Measurements from ENCODE around the gene FAM124B. TPM values are rescaled to one million over a fixed set of nuclear protein-coding genes. Genes with fewer than 3 reads are reported as not detected.
A peak's percentile ranks its signal among the peaks of the same experiment; 100 is the strongest.

The FAM124B gene, protein sequence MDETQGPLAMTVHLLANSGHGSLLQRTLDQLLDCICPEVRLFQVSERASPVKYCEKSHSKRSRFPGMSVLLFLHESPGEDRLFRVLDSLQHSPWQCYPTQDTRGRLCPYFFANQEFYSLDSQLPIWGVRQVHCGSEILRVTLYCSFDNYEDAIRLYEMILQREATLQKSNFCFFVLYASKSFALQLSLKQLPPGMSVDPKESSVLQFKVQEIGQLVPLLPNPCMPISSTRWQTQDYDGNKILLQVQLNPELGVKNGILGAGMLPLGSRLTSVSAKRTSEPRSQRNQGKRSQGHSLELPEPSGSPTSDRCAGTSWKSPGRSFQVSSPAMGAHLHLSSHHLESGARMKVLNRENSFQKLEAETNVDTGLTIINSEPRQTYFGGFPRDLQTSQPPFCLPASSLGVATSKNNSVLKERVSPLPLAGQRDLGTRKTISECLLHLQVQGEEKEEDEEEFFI
- total RNA-seq = 1 to 10 TPM in 2 of 4 donors, under 1 TPM in 1, not detected in 1; 0.94 to 5.8 (median 1.0) TPM

DNA sequence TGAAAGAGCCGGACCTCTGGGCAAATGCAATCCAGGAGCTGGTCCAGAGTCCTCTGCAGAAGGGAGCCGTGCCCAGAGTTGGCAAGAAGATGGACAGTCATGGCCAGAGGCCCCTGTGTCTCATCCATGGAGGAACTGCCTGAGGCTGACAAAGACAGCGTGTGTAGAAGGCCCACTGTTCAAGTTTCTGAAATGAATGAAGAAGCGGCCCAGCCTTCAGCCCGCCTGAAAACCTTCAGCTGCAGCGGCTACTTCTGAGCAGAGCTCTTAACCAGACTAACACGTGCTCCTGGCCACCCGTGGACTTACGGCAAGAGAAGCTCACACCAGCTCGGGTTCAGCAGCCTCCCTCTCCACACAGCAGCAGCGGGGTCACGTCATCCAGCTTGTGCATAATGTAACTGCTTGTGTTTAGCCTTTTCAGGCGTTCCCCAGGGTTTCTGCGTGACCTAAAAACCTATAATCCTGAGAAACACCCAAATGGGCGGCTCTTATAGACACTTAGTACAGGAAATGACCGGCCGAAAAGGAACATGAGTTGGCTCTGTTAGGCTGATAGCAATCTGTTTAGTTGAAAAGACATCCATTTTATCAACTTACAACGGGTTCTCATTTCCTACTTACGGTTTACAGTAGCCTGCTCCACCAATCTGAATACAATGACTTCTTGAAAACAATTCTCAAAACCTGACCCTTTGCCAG lies at the start of gene FAM124B:
Gene FAM124B (minus strand): TSS at position 467 of the 702 bp plus-strand sequence. CDS start 339 bp downstream, at position 128.
- TF ChIP-seq POLR2A (IDR thresholded peaks at IDR 0.05) = peak in 1 of 2 donors; percentile 12
- TF ChIP-seq, protein P1, sequence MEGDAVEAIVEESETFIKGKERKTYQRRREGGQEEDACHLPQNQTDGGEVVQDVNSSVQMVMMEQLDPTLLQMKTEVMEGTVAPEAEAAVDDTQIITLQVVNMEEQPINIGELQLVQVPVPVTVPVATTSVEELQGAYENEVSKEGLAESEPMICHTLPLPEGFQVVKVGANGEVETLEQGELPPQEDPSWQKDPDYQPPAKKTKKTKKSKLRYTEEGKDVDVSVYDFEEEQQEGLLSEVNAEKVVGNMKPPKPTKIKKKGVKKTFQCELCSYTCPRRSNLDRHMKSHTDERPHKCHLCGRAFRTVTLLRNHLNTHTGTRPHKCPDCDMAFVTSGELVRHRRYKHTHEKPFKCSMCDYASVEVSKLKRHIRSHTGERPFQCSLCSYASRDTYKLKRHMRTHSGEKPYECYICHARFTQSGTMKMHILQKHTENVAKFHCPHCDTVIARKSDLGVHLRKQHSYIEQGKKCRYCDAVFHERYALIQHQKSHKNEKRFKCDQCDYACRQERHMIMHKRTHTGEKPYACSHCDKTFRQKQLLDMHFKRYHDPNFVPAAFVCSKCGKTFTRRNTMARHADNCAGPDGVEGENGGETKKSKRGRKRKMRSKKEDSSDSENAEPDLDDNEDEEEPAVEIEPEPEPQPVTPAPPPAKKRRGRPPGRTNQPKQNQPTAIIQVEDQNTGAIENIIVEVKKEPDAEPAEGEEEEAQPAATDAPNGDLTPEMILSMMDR (IDR thresholded peaks at IDR 0.05) = no peak
- no peaks in the 10 kb centered on the region for H3K27me3 ChIP-seq
- H3K27ac ChIP-seq = peak within 1 kb of the TSS; percentile 10 to 56 (median 37)
- no peaks in the 10 kb centered on the region for H3K9me3 ChIP-seq
- DNase-seq = peak in 2 of 3 donors; percentile 29 to 70
- H3K4me1 ChIP-seq = no peaks in the 10 kb centered on the region
- no peaks in the 10 kb centered on the region for H3K36me3 ChIP-seq
- H3K4me3 ChIP-seq = peak within 1 kb of the TSS in 3 of 4 donors; percentile 30 to 37 (median 35)

DNA sequence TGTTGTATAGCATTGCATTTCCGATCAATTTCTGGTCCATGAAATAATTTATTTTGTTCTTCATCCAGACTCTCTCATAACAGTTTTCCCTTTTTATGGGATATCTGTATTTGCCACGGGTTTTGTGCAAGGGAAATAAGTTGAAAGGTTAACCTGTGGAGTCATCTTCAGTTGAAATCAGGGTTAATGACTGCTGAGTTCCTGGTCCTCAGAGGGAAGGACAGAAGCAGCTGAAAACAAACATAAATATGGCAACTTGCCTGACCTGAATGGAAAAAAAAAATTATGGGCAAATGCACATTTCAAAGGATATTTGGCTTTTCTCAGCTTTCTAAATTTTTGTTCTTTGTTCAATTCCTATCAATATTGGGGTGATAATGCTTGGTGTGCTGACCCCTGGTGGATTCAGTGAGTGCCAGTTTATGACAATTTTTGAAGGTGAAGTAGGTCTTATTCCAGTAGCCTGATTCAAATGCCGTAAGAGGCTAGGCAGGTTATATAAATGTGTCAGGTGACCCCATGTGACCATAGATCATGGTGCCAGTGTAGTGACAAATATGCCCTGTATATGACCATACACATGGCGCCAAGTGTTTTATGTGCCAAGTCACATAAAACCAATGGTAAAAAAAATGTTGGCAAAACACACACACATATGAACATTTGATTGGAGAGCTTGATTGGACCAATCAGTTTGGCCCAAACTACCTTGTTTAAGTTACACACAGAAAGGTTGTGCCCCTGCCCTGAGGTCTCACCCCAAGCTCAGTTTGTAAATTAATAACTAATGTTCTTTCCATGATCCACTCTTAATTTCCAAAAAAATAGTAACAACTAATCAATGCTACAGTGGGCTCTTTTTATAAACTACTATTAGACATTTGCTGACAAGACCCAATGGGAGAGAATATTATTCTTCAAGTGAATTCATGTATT lies 47.6 kb upstream of the FAM124B start:
- H3K9me3 ChIP-seq = no peaks in the 10 kb centered on the region
- no peaks in the 10 kb centered on the region for H3K36me3 ChIP-seq
- no peak overlapping the region for H3K4me3 ChIP-seq
- no peaks in the 10 kb centered on the region for H3K27me3 ChIP-seq
- DNase-seq = no peak
- no peak overlapping the region for H3K27ac ChIP-seq
- no peaks in the 10 kb centered on the region for H3K4me1 ChIP-seq
- TF ChIP-seq, protein P1 (IDR thresholded peaks at IDR 0.05) = peak in 5 of 6 experiments; percentile 43 to 52 (median 47)
- no peak for TF ChIP-seq POLR2A (IDR thresholded peaks at IDR 0.05)

DNA sequence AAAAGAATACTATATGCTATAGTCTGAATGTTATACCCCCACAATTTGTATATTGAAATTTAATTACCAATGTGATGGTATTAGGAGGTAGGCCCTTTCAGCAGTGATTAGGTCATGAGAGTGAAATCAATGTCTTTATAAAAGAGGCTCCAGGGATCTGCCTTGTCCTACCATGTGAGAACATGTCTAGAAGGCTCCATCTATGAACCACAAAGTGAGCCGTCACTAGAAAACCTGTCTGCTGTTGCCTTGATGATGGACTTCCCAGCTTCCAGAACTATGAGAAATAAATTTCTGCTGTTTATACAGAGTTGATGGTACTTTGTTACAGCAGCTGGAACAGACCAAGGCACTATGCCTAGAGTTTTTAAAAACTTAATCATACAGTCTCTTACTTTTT lies 46.3 kb upstream of the FAM124B start:
- H3K4me1 ChIP-seq = no peaks in the 10 kb centered on the region
- H3K4me3 ChIP-seq = no peak overlapping the region
- no peak for DNase-seq
- TF ChIP-seq, protein P1 (IDR thresholded peaks at IDR 0.05) = no peak
- TF ChIP-seq POLR2A (IDR thresholded peaks at IDR 0.05) = no peak
- no peaks in the 10 kb centered on the region for H3K27me3 ChIP-seq
- H3K27ac ChIP-seq = no peak overlapping the region
- H3K36me3 ChIP-seq = no peaks in the 10 kb centered on the region
- no peaks in the 10 kb centered on the region for H3K9me3 ChIP-seq

DNA sequence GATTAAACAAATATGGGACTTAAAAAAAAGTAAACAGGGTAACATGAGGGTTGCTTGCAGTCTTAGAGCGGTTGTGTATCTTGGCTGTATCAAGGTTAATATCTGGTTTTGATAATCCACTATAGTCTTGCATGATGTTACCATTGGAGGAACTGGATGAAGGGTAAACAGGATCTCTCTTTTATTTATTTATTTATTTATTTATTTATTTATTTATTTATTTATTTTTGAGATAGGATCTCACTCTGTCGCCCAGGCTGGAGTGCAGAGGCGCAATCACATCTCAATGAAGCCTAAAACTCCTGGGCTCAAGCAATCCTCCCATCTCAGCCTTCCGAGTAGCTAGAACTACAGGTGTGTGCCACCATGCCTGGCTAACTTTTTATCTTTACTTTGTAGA lies 42.9 kb upstream of the FAM124B start:
- no peak for DNase-seq
- H3K4me3 ChIP-seq = no peak overlapping the region
- no peak overlapping the region for H3K27ac ChIP-seq
- H3K9me3 ChIP-seq = no peaks in the 10 kb centered on the region
- H3K36me3 ChIP-seq = no peaks in the 10 kb centered on the region
- H3K4me1 ChIP-seq = peaks cover 0 to 14% (median 3%) of the 10 kb centered on the region in 4 donors
- no peak for TF ChIP-seq POLR2A (IDR thresholded peaks at IDR 0.05)
- no peaks in the 10 kb centered on the region for H3K27me3 ChIP-seq

DNA sequence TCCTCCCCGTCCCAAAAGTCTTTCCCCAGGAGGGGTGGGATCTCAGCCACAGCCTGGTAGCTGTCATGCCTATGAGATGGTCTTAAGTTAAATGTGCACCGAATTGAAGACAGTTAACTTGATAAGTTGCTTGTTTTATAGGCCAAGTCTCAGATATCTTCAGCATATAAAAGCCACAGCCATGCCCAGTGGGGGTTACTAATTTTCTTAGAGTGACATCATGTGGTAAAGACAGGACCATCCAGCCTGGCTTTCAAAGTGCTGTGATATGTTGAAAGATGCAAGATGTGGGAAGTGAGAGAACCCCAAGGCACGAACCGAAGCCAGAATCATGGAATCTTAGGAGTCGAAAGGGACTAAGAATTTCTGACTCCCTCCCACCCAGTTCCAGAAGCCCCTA lies 42.1 kb upstream of the FAM124B start:
- Histone ChIP-seq H3K4me1 (peaks cover 0 to 14% (median 3%) of the 10 kb centered on the region in 4 donors), H3K27ac (no peak overlapping the region), H3K4me3 (no peak overlapping the region), H3K27me3 (no peaks in the 10 kb centered on the region), H3K36me3 (no peaks in the 10 kb centered on the region), H3K9me3 (no peaks in the 10 kb centered on the region)
- no peak for DNase-seq
- TF ChIP-seq, protein P1 (IDR thresholded peaks at IDR 0.05) = no peak
- TF ChIP-seq POLR2A (IDR thresholded peaks at IDR 0.05) = no peak

Measured in Peyer's patch (tissue), 4 donors.